HL-60 (cell line): ENCODE measurements around the gene CMTM5.
"Not testable (repeated sequence)": the region's sequence is repeated elsewhere in the genome, so short reads cannot be mapped to it uniquely, and the experiment has no call there.

Experiments
- DNase-seq, 2 experiments: peaks; one replicate each; pipeline ENCODE4 v3.0.0-alpha.2; 2010 to 2020; ENCODE audit warnings: low read depth in 1 of 2, low spot score in 1 of 2
- H3K27ac ChIP-seq: fragments of 250-450 bp; sonication (Bioruptor Pico); replicated peaks from 2 replicates; pipeline ENCODE4 v1.5.1; 2020; ENCODE audit warnings: mild to moderate bottlenecking, moderate library complexity
- H3K27me3 ChIP-seq: fragments of 250-450 bp; sonication (Bioruptor Pico); 2 replicates; pipeline ENCODE4 v1.5.1; 2021; ENCODE audit warnings: mild to moderate bottlenecking, moderate library complexity; ENCODE audit not compliant: insufficient read depth, poor library complexity, severe bottlenecking
- H3K4me3 ChIP-seq: replicated peaks from 2 replicates; pipeline ENCODE4 v1.5.1; 2011; ENCODE audit warnings: mild to moderate bottlenecking, control low read depth, low read length; ENCODE audit not compliant: insufficient read depth
- CTCF ChIP-seq: IDR thresholded peaks from one replicate; pipeline ENCODE4 v1.5.1; 2011; ENCODE audit warnings: low read length, control low read depth, inconsistent platforms; ENCODE audit not compliant: insufficient read depth
- GABPA ChIP-seq: IDR thresholded peaks from 2 replicates; pipeline ENCODE4 v1.6.1; 2012; ENCODE audit warnings: low read depth
- POLR2AphosphoS5 ChIP-seq: IDR thresholded peaks from 2 replicates; pipeline ENCODE4 v1.6.1; 2012; ENCODE audit warnings: low read depth
- REST ChIP-seq: IDR thresholded peaks from 2 replicates; pipeline ENCODE4 v1.6.1; 2012; ENCODE audit warnings: low read depth; ENCODE audit not compliant: insufficient replicate concordance
- SPI1 ChIP-seq: IDR thresholded peaks from 2 replicates; pipeline ENCODE4 v1.6.1; 2012; ENCODE audit warnings: low read depth, mild to moderate bottlenecking, borderline replicate concordance

Gene CMTM5

DNA sequence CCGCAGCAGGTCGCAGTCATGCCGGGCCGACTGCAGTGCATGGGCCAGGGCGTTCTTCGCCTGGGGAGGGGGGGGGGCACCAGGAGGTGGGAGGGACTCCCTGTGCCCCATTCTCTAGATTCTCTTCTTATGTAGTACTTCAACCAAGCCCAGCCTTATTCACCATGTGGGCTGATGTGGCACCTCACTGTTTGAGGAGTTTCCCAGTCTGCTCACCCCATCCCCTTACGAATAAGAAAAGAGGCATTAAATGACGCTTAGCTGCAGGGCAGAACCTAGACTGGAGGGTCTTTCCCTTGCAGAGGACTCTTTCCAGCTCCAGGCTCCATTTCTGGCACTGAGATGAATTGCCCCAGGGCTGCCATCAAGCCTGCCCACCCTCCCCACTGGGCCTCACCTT is 12.2 kb downstream of the CMTM5 start:
- TF ChIP-seq CTCF: no peak
- no peak for TF ChIP-seq GABPA
- DNase-seq: no peak
- Histone ChIP-seq H3K27ac (no peak overlapping the region), H3K4me3 (no peak overlapping the region), H3K27me3 (no peaks in the 10 kb centered on the region)

- Histone ChIP-seq H3K27me3 (no peaks in the 10 kb centered on the region), H3K27ac (no peak overlapping the region), H3K4me3 (no peak overlapping the region)
- no peak for DNase-seq
- no peak for TF ChIP-seq CTCF
- no peak for TF ChIP-seq GABPA
- no peak for TF ChIP-seq POLR2AphosphoS5
- TF ChIP-seq SPI1: no peak
- no peak for TF ChIP-seq REST
These were observed 12.6 kb downstream of the CMTM5 start for GRCh38 chr14:23389396-23389795.

DNA sequence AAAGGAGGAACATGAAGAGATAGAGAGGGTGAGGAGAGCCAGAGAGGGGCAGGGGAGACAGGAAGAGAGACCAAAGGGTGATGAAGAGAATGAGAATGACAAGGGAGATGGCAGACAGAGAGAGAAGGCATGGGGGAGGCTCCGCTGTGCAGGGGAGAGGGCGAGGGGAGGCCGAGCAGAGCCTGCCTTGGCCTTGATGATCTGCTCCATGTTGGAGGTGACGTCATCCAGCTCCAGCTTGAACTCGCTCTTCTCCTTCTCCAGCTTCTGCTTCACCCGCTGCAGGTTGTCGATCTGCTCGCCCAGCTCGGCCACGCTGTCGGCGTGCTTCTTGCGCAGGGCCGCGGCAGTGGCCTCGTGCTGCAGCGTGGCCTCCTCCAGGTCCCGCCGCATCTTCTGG is 13.0 kb downstream of the CMTM5 start:
- not testable (repeated sequence) for H3K4me3 ChIP-seq, H3K27me3 ChIP-seq, H3K27ac ChIP-seq, DNase-seq

GRCh38 chr14:23392613-23393012 is 15.8 kb downstream of the CMTM5 start:
- H3K27me3 ChIP-seq: no peaks in the 10 kb centered on the region
- TF ChIP-seq SPI1 (no peak), POLR2AphosphoS5 (no peak), REST (no peak), GABPA (no peak), CTCF (no peak)

DNA sequence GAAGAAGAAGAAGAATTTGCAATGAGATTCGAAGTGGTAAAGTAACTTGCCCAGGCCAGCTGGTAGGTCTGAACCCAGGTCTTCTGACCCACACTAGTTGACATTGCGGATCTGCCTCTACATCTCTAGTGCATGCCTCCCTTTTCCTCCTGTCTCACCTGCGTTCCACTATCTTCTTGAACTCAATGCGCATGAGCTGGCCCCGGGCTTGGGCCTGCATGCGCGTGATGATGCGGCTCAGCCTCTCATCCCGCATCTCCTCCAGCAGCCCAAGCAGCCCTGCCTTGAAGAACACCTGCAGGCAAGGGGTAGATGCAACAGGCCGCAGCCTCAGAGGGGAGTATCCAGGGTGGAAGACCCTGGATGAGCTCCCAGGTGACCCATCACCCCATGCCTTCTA is 19.3 kb downstream of the CMTM5 start:
- H3K27me3 ChIP-seq: no peaks in the 10 kb centered on the region
- DNase-seq: no peak

More at GRCh38 chr14:23392613-23393012, 15.8 kb downstream of the CMTM5 start:
- H3K27ac ChIP-seq: no peak overlapping the region
- no peak for DNase-seq
- H3K4me3 ChIP-seq: no peak overlapping the region

More for the DNA sequence above, 19.3 kb downstream of the CMTM5 start:
- TF ChIP-seq GABPA (no peak), CTCF (no peak), SPI1 (no peak), POLR2AphosphoS5 (no peak)
- no peak overlapping the region for H3K4me3 ChIP-seq
- no peak overlapping the region for H3K27ac ChIP-seq
